Amniotic epithelial cell (primary cell): ENCODE data around the gene INF2.
"Not testable (repeated sequence)": the region's sequence is repeated elsewhere in the genome, so short reads cannot be mapped to it uniquely, and the experiment has no call there.

Source experiments
- DNase-seq: peaks from one replicate; pipeline ENCODE4 v3.0.0-alpha.2; 2010; ENCODE audit warnings: low read depth

The INF2 gene

DNA sequence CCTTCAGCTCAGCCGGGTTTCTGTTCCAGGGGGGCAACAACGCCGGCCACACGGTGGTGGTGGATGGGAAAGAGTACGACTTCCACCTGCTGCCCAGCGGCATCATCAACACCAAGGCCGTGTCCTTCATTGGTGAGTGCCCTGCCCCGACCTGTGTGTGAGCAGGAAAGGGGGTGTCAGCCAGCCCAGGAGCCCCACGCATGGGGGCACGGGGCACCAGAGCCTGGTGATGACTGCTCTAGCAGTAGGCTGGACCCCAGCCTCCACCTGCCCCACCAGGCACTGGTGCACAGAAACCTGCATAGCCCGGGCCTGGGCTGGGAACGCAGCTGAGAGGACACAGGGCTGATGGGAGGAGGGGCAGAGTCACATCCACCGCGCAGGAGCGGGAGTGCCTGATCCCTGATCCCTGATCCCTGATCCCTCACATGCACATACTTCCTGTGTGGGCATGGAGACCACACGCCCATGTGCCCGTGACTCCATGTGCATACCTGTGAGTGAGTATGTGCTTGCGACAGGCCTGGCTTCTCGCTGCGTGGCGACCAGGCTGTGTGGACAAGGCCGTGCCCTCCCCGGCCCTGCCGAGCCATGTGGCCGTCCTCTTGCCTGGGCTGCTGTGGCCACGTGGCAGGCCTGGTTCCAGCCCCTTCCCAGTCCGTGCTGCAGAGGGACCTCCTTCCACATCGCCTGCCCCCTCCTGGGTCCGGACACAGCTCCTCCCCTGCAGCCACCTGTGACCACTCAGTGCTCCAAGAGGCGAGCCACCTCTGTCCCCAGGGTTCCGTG lies 45.8 kb downstream of the INF2 start:
- DNase-seq: peak; percentile 38

DNA sequence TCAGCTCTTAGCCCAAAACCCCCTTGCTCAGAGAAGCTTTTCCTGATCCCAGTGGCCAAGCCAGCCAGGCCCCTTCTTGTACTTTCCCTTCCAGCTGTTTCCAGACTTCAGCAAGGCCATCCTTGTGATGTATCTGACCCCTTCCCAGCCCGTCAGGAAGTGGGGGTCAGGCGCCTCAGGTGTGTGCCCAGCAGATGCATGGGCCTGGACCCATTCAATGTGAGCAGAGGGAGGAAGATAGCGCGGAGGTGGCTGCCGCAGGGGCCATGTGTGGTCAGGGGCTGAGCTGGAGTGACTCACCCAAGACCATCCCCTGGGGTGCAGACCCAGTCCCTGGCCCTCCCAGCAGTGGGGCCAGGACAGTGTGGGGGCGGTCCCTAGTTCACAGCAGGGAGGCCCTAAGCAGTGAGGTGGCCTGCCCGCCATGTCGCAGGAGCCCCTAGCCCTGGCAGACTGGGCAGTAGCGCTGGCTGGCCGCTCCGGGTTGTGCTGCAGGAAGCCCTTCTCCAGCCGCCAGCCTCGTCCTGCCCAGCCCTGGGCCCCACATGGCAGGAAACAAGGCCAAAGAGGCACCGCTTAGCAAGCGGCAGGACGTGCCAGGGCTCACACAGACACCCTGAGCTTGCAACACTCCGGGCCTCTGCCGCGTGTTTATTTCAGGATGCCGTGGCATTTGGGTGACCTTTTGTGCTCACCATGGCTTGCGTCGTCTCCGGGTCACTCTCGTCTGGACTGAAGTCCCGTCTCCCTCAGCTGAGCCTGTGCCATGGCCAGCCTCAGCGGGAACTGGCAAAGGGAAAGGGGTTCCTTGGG lies 46.6 kb downstream of the INF2 start:
- DNase-seq: peak; percentile 80

DNA sequence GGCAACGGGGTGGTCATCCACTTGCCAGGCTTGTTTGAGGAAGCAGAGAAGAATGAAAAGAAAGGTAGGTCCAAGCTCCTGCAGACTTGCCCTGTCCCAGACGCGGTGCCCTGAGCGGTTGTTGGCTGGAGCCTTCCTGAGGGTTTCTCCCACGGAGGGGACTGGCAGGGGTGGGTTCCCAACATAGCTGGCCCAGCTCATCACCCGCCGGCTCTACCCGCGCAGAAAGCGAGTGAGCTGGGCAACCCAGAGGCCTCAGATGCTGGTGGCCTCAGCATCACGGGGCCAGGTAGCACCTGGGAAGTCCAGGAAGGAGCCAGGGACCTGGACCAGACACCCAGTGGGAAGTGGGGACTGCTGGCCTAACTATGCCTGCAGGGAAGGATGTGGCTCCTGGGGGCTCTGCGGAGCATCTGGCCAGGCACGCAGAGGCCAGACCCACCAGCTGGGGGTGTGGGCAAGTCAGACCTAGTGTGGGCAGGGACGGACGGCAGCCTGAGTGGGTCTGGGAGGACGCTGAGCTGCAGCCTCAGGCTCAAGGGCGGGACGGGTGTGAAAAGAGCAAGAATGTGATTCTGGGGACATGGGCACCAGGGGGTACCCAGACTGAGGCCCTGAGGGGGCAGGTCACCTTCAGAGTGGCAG lies 49.1 kb downstream of the INF2 start:
- no peak for DNase-seq

DNA sequence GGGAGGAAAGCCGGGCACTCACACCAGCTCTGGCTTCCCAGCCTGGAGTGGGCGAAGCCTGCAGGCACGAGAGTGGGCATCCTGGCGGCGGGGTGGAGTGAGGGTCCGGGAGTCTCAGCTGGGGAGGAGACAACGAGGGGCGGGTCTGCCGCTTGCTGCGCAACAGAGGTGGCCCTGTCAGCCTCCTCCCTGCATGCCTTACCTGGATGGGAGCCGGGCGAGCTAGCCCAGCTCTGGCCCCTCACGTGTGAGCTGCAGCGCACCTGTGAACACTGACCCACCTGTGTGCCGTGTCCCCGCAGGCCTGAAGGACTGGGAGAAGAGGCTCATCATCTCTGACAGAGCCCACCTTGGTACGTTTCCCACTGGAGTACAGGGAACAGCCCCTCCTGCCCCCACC lies 49.6 kb downstream of the INF2 start:
- DNase-seq: no peak

DNA sequence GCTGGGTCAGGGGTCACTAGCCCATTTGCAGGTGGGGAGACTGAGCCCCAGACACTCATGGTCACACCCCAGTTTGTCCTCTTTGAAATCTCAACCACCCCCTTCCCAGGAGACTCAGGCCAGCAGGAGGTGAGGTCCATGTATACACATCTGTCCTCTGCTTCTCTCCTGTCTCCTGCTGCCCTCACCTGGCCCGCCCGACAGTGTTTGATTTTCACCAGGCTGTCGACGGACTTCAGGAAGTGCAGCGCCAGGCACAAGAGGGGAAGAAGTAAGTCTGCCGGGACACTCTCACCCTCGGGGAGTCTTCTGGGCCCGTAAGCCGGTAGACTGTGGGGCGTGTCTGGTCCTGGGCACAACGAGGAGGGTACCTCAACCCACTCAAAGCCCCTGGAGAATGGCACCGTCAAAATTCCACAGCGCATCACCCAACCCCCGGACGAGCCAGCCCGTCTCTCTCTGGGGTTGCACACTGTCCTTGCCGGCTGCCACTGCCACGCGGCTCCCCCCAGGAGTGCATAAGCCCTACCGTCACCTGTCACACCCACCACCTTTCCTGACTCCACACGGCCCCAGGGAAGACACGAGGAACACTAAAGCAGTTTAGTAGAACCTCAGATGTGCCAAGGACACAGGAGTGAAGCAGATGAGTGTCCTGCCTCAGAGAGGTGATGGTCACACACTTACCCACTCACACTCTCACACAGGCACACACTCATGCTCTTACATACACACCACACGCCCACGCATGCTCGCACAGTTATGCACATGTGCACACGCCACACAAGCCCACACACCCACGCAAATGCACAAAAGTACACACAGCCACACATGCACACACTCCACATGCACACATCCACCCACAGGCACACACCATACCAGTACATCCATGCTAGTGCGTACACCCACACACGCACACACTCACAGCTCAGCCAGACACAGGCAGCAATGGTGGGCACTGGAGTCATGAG lies 50.4 kb downstream of the INF2 start:
- DNase-seq: no peak

DNA sequence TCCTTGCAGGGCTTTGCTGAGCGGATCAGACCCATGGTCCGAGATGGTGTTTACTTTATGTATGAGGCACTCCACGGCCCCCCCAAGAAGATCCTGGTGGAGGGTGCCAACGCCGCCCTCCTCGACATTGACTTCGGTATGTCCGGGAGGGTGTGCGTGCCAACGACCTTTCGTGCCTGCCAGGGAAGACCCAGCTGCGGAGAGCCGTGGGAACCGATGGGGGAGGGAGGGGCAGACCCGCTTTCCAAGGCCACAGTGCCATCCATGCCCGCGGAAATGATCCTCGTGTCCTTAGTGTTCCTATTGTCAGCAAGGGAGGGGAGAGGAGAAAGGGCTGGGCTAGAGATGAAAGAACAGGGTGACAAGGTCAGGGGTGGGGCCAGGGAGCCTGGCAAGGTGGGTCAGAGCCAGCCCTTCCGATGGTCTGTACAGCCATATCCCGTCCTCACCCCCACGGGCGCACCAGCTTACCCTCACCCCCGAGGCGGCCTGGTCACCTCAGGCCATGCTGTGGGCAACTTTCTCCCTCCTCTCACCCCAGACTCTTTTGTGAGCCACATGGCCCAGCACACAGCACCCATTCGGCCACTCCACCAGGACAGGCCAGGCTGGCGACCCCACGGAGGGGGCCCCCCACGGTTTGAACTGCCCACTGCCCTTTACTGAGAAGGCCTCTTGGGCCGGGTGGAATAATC lies 51.8 kb downstream of the INF2 start:
- no peak for DNase-seq

DNA sequence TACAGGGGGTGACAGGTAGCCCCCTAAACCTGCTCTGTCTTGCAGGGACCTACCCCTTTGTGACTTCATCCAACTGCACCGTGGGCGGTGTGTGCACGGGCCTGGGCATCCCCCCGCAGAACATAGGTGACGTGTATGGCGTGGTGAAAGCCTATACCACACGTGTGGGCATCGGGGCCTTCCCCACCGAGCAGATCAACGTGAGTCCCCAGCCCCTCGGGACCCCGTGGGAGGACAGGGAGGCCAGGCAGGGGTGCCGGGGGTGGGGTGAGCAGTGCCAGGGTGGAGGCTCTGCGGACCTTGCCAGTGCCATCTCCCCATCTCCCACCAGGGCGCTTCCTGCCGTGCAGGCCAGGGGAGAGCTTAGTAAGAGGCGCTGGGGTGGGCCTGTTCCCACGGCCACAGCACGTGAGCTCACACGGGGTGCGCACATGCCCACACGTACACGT lies 52.4 kb downstream of the INF2 start:
- no peak for DNase-seq

DNA sequence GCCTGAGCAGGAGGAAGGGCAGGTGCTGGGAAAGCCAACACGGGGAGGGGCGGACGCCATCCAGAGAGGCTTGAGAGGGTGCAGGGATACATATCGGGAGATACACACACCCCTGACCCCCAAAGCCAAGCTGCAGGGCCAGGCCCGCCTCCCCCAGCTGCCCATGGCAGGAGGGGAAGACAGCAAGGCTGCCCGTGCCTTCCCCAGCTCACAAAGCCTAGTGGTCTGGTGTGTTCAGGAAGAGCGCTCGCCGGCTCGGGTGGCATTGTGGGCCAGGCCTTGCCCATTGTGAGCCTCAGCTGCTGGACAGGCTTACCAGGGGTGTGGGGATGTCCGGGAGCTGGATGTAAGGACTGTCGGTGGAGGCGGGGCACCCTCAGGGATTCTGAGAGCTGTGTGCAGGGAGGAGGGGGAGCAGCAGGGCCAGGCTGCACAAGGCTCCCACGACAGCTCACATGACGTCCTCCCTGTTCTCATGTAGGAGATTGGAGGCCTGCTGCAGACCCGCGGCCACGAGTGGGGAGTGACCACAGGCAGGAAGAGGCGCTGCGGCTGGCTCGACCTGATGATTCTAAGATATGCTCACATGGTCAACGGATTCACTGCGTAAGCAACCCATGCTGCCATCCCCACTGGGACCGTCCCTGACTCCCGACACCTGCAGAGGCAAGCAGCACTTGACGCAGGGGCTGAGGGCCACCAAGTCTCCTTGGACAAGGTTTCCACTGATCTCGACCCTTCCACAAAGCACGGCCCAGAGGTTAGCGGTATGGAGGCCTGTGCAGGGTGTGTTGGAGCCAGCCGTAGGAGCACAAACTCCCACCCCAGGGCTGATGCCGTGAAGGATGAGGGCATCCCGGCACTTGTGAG lies 53.4 kb downstream of the INF2 start:
- DNase-seq: no peak

DNA sequence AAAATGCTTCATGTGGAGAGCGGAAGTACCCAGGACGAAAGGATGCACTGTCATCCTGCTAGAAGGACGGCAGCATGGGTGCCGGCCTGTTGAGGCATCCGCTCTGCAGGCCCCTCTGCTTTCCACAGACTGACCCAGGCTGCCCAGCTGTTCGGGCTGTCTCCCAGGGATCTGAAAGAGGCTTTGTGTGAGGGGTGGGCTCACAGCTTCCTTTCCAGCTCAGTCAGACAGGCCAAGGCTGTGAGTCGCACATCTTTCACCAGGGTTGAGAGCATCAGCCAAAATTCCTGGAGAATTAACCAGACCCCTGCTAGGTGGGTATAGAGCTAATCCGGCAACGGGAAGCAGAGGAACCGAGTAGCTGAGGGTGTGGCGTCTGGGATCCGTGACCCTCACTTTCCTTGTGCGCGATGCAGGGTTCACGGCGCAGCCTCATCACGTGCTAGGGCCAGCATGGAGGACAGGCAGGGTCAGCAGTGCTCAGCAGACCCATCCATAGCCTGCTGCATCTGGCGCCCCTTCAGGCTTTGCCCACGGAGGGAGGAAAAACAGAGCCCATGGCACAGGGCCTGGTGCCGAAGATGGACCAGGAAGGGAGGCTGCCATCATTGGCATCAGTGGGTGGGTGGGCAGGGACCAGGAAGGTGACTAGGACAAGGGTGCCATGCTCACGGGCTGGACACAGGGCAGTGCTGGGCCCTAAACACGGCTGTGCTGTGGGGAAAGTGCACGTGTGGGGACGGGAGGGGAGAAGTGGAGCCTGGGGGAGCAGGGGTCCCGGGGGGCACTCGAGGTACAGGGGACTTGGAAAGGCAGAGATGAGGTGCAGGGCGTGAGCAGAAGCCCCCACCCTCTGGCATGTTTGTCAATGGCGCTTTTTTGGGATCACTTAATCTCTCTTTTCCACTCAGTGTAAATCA lies 54.3 kb downstream of the INF2 start:
- no peak for DNase-seq

DNA sequence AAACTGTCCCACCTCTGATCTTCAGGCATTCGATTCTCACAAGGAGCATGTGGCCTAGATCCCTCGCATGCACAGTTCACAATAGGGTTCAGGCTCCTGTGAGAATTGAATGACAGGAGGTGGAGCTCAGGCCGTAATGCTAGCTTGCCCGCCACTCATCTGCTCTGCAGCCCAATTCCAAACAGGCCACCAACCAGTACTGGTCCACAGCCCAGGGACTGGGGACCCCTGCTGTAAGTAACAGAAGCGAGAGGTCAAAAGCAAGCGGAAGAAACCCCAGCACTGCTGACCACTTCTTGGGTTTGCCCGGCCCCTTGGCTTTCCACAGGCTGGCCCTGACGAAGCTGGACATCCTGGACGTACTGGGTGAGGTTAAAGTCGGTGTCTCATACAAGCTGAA lies 55.1 kb downstream of the INF2 start:
- DNase-seq: no peak

DNA sequence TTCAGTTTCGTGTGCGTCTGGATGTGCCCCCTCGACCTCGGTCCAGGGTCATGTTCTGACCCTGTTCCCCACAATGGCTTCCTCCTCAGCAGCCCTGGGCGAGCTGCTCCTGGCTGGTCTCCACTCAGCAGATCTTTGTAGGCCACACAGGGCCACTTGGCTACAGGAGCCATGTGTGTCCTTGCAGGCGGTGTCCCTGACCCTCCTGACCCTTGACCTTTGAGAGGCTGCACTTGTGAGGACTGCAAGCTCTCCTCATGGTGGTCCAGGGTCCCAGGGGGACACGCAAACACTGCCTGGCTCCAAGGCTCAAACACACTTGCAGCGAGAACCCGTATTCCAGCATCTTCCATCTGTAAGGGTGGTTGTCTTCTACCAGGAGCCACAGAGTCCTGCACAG lies 56.0 kb downstream of the INF2 start:
- DNase-seq: no peak

DNA sequence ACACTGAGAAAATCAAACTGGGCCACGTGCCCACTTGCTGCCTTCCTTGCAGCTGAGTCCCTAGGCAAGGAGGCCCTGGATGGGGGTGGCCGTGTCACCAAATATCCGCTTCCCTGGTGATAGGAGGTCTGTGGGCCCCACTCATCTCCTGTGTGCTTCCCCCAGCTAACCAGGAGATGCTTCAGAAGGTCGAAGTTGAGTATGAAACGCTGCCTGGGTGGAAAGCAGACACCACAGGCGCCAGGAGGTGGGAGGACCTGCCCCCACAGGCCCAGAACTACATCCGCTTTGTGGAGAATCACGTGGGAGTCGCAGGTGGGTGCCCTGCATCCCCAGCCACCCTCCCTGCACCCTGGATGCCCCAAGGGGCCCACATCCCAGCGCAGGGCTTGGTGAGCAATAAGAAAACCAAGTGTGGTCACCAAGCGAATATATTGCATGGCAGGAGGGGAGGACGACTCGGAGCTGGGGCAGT lies 56.7 kb downstream of the INF2 start:
- DNase-seq: no peak

DNA sequence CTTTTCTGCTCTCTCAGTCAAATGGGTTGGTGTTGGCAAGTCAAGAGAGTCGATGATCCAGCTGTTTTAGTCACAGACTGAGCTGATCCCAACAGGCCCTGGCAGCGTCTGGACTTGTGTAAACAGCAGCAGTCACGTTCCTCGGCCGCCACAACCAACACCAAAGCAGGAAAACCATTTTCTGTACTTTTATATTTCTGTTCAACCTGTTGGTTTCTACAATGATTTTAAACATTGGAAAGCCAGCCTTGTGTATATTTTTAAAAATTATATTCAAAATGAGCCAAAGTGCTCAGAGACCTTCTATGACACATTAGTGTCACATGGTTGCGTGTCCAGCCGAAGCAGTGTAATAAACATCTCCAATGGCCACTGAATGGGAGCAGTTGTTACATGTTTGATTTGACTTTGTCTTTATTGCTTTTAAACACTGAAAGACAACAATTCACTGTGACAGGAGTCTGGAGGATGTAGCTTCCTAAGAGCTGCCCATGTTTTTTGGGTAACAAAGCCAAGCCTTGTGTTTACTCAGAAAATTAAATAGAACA lies 57.6 kb downstream of the INF2 start:
- no peak for DNase-seq

DNA sequence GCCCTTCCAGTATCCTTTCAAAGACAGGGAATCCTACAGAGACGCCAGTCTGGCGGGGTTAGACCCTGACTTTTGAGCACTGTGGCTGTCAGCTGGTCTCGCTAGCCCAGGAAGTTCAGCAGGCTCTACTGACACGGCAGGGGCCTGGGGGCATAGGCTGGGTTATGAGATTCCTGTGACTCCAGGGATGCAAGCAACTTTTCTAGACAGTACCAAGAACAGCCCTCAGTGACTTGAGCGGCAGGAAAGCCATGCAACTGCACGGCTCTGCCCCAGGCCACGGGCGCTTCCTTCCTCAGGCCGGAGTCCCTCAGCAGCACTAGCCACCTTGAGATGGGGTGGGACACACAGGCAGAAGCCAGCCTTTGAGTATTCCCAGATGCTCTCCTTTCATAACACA lies 58.5 kb downstream of the INF2 start:
- DNase-seq: no peak

DNA sequence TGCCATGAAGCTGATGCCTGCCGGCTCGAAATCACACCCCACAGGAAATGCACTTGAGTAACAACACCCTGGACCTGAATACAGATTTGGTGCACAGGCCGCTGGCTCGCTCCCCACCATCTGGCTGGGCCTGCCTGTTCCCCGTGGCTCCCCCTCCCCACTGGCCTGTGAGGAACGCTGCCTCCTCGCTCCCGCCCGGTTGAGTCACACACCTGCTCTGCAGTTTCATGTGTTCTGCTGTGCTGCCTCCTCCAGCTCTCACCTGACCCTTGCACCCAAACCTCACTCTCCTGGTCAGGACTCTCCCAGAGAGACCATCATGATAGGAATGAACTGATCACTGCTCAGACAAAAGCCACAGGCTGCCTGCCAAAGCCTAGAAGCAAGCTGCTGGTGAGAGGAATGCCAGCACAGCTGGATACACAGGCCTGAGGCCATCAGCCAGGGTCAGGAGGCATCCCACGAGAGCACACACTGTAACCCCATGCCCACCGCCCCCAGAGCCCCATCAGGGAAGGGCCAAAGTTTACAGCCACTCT lies 59.8 kb downstream of the INF2 start:
- no peak for DNase-seq

DNA sequence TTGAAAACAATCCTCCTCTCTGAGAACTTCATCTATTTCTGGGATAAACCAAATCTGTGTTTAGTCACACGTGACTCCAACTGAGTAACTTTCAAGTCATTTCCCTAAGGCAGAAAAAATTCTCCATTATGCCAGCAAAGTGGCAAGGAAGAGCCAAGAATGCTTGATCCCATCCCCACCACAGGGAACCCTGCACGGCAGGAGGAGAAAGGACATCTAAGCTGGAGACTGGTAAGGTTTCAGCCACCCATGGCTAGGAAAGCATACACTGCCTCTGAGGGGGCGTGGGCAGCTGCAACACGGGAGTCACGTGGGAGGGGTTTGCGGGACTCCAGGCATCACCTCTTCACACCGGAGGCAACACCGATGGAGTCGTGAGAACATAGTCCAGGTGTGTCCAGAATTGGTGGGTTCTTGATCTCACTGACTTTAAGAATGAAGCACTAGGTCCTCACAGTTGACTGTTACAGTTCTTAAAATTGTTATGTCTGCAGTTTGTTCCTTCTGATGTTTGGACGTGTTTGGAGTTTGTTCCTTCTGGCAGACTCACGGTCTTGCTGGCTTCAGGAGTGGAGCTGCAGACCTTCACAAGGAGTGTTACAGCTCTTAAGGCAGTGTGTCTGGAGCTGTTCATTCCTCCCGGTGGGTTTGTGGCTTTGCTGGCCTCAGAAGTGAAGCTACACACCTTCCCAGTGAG lies 60.8 kb downstream of the INF2 start:
- DNase-seq: no peak

DNA sequence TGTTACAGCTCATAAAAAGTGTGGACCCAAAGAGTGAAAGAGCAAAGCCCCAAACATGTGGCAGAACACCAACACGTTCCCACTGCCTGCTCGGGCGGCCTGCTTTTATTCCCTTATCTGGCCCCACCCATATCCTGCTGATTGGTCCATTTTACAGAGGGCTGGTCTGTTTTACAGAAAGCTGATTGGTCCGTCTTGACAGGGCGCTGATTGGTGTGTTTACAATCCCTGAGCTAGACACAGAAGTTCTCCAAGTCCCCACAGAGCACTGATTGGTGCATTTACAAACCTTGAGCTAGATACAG lies 61.3 kb downstream of the INF2 start:
- DNase-seq: not testable (repeated sequence)
